ENCODE measurements around the gene PPDPF. TPM values are rescaled to one million over a fixed set of nuclear protein-coding genes. Genes with fewer than 3 reads are reported as not detected.
"Not testable (repeated sequence)": the region's sequence is repeated elsewhere in the genome, so short reads cannot be mapped to it uniquely, and the experiment has no call there.

PPDPF gene
- polyA plus RNA-seq, 4 donors, result 159 to 425 (median 233) TPM

DNA sequence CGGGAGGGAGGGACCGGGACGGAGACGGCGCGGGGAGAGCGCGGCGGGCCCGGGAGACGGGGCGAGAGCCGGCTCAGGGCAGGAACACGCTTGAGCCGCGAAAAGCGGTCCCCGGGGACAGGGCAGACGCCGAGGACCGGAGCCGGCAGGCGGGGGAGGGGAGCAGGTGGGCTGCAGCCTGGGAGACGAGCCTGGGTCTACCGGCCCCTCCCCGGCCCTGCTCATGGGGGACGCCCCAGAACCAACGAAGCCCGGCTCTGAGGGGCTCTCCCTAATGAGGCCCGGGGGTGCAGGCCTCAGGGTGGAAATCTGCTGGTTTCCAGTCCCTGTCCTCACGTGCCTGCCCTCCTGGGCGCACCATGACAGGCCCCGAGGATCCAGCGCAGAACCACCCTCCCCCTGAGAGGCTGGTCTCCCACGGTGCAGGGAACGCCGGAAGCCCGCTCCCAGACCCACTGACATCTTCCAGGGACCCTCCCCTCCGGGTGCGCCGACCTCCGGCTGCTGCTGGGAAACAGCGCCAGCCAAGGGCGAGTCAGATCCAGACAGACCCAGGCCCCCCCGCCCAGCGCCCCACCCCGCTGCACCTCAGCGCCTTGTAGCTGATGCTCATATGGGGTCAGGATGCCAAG is 21.1 kb upstream of the PPDPF start:
- no peak for DNase-seq (ENCODE audit: low read depth in 4 of 4, low spot score in 3 of 4)

DNA sequence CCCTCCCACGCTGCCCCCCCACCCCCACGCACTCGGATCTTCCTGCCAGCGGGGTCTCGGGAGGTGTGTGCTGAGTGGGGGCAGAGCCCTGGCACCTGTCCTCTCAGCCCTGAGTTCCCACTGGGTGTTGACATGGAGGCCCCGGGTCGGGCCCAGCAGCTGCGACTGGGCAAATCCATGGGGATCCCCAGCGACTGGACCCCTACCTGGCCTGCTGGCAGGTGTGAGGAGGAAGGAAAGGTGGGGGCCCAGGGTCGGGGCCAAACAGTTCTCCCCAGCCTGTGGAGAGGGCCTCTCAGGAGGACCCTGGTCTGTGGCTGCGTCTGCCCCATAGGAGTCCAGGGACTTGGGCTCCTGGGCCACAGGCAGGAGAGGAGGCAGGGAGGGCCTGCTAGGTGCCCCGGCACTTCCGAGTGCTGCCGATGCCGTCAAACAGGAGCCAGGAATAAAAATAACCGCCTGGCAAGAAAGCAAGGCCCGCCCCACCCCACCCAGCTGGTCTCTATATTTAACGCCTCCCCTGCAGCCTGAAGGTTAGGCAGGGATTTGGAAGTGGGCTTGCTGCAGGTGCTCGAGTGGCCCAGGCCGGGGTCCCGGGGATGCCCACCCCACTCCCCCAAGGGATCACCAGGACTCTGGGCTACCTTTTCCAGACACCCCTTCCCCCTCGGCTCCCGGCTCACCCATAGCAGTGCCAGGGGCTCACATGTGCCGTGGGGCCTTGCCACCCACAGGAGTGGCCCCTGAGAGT is 20.2 kb upstream of the PPDPF start:
- DNase-seq (ENCODE audit: low read depth in 4 of 4, low spot score in 3 of 4), result no peak

DNA sequence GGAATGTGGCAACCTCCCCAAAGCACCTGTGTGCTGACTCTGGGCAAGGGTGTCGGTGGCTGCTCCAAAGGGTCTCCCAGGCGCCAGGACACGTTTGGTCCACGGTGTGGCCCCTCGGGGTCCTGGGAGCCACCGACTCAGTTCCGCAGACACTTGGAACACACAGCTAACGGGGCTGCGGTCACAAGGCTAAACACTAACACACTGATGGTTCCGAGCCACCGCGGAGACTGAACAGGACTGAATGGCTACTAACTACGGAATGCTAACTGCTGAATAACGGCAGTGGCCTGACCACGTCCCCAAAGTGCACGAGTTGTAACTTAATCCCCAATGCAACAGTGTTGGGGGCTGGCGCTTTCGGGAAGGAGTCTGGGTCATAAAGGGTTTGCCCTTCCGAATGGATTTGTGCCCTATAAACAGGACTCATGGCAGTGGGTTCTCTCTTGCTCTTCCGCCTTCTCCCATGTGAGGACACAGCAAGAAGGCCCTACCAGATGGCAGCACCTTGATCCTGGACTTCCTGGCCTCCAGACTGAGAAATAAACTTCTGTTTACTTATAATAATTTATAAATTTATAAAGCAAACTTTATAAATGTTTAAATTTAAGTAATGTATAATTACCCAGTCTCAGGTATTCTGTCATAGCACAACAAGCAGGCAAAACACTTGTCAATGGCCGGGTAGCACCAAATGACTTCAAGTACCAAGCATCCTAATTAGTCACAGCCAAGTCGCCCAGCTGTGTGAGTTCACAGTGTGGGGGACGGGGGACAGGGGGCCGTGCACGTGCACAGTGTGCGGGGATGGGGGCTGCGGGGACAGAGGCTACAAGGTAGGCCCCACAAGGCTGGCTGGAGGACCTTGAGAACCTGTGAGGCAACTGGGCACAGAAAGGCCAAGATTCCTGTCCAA is 19.4 kb upstream of the PPDPF start:
- no peak for DNase-seq (ENCODE audit: low read depth in 4 of 4, low spot score in 3 of 4)

DNA sequence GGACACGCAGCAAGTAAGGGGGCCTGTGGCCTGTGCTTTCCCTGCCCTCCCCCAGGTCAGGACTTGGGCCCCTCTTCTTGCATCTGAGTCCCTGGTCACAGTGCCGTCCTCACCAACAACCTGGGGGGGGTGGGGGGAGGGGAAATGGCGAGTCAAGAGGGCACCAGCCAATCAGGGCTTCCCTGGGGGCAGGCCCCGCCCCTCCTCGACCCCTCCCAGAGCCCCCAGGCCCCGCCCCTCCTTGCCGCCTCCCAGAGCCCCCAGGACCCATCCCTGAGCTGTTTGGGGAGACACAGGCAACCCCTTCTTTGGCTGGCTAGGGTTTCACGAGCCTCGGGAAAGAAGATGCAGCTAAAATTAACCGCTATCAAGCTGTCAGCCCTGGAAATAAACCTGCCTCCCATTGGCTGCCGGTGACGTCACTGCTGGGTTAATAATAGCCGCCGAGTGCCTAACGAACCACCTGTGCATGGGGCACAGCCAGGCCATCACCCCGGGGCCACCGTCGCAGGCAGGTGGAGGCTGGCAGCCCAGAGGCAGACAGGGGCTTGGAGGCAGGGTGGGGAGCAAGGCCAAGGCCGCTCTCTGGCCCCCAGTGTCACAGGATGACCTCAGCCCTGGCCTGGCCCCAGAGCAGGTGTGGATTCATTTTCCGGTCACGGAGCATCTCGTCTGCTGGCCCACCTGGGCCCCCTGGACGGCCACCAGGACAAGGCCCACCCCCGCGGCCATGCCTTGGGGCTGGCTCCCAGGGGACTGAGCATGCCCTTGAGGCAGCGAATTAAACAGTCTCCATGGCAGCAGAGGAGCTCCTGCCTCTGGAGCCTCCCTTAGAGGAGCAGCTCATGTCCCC is 18.5 kb upstream of the PPDPF start:
- DNase-seq (ENCODE audit: low read depth in 4 of 4, low spot score in 3 of 4), result no peak

DNA sequence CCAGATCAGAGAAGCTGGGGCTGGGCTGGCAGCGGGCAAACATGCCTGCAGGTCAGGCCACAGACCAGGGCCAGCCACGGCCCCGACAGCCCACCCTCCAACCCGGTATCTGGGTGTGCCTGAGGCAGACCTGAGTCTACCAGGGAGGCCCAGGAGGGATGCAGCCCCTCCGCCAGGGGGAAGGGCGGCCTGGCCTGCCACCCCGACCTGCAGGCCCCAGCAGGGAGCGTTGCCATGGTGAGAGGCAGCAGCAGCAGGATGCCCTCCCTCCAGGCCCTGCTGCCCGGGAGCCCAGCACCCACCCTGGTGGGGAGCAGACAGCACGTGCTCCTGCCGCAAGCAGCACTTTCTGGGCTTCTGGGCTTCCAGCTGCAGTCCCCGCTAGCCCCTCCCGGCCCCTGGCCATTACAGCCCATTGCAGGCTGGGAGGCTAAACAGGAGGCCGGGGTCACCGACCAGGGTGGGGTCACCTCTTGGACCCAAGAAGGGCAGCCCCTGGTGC is 17.8 kb upstream of the PPDPF start:
- DNase-seq (ENCODE audit: low read depth in 4 of 4, low spot score in 3 of 4), result no peak

DNA sequence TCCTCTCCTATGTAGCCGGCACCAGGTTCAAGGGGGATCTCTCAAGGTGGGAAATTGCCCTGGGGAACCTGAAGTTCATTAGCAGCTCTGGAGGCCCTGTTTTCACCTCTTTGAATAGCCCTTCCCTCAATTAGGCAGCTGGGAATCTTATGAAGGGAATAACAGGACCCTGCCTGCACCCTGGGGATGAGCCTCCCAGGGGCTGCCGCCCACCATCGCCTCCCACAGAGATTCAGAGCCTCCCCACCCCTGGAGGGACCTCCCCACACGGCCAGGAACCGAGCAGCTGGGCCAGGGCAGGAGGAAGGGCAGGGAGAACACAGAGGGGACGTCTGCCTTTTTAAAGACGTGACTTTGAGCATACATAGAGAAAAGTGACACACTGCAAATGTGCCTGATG is 17.0 kb upstream of the PPDPF start:
- no peak for DNase-seq (ENCODE audit: low read depth in 4 of 4, low spot score in 3 of 4)

DNA sequence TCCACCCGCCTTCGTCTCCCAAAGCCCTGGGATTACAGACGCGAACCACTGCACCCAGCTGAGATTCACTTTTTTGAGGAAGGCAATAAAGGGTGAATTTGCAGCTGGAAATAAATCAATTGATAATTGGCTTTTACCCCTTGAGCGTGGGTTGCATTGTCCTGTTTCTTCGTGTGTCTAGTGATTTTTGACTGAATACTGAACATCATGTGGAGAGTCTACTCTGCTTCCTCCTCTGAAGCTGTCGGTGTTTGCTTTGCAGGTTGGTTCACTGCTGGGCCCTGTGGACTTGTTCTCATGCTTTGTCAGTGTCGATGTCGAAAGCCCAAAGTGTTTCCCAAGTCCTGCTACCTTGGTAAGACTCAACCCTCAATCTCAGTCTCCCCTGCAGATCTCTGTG is 15.9 kb upstream of the PPDPF start:
- DNase-seq (ENCODE audit: low read depth in 4 of 4, low spot score in 3 of 4), result no peak

DNA sequence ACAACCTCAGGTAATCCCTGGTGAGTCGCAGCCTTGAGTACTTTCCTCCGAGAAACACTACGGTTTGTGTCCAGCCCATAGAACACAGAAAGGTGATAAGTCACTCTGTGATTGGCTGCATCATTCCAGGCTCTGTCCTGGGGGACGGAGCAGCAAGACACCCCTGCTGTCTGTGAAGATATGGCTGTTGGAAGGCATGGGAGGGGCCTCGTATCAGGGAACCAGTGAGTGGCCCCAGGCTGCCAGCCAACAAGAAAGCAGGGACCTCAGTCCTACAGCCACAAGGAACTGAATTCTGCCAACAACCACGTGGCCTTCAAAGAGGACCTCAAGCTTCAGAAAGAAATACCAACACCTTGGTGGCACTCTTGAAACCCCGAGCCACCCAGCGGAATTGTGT is 15.3 kb upstream of the PPDPF start:
- DNase-seq (ENCODE audit: low read depth in 4 of 4, low spot score in 3 of 4), result no peak

DNA sequence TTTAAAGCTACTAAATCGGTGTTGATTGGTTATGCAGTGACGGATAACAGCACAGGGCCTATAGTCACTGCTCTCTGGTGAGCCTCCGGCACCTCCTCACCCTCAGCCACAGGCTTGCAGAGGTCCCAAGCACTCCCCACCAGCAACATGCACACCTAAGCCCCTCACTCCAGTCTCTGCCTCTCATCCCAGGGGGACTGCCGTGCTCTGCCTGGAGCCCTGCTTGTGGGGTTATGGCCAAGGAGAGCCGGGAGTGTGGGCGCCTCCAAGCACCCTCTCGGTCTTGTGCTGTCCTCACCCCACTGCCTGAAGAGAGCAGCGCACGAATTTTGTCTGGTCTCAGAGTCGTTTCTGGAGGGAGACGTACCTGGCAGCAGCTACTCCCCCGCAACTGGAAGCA is 14.8 kb upstream of the PPDPF start:
- no peak for DNase-seq (ENCODE audit: low read depth in 4 of 4, low spot score in 3 of 4)

DNA sequence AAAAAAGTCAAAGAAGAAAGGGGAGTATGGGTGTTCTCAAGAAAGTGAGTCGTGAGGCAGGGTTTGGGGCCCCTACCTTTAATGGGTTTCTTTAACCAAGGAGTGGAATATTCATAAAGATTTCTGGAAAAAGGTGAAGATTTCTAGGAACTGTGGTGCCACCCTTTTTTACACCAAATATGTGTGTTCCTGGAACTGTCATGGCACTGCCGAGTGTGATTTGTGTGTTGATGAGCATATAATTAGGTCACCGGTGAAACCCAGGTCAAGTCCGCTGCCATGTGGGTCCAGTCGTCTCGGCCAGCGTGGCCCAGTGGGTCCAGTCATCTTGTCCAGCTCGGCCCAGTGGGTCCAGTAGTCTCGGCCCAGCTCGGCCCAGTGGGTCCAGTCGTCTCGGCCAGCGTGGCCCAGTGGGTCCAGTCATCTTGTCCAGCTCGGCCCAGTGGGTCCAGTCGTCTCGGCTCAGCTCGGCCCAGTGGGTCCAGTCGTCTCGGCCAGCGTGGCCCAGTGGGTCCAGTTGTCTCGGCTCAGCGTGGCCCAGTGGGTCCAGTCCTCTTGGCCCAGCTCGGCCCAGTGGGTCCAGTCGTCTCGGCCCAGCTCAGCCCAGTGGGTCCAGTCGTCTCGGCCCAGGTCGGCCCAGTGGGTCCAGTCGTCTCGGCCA is 13.4 kb upstream of the PPDPF start:
- DNase-seq (ENCODE audit: low read depth in 4 of 4, low spot score in 3 of 4), result no peak

DNA sequence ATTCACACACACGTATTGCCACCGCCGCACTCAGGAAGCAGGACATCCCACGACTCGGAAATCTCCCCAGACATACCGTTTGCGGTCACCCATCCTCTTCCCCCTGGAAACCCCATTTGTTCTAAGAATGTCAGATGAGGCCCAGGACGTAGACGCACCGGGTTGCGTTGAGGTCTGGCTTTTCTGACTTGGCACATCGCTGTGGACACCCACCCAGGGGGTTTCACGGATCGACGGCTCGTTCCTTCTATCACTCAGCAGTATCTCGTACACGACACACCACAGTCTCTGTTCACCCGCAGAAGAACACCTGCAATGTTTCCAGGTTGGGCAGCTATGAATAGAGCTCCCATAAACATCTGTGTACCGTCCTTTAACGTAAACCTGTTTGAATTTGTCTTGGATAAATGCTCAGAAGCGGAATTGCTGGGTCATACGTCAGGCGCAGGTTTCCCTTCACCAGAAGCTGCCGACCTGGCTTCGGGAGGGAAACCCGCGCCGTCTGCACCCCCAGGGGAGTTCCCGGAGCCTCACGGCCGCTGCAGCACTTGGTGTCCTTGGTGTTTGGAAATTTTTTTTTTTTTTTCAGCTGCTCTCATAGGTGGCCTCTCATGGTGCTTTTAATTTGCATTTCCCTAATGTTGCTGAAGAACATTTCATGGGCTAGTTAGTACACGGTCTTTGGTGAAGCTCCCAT is 12.3 kb upstream of the PPDPF start:
- no peak for DNase-seq (ENCODE audit: low read depth in 4 of 4, low spot score in 3 of 4)

DNA sequence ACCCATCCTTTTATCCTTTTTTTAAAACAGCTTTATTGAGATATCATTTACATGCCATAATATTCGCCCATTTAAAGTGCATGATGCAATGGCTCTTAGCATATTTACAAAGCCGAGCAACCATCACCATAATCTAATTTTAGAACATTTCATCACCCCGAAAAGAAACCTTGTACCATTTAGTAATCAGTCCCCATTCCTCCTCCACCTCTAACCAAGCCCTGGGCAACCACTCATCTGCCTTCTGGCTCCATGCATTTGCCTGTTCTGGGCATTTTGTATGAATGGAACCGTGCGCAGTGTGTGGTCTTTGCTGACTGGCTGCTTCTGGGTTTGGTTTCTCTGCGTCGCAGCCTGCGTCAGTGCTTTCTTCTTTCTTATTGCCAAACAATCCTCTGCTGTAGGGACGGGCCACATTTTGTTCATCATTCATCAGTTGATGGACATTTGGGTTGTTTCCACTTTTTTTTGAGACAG is 11.4 kb upstream of the PPDPF start:
- no peak for DNase-seq (ENCODE audit: low read depth in 4 of 4, low spot score in 3 of 4)

DNA sequence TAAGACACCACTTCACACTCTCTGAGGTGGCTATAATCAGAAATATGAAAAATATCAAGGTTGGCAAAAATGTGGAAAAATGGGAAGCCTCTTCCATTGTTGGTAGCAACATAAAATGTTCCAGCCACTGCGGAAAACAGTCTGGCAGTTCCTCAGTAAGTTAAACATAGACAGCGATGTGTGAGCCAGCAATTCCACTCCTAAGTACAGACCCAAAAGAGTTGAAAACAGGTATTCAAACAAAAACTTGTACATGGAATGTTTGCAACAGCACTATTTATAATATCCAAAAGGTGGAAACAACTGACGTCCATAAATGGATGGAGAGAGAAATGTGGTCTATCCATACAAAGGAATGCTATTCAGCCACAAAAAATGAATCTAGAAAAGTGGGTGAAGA is 7.4 kb upstream of the PPDPF start:
- no peak for DNase-seq (ENCODE audit: low read depth in 4 of 4, low spot score in 3 of 4)

DNA sequence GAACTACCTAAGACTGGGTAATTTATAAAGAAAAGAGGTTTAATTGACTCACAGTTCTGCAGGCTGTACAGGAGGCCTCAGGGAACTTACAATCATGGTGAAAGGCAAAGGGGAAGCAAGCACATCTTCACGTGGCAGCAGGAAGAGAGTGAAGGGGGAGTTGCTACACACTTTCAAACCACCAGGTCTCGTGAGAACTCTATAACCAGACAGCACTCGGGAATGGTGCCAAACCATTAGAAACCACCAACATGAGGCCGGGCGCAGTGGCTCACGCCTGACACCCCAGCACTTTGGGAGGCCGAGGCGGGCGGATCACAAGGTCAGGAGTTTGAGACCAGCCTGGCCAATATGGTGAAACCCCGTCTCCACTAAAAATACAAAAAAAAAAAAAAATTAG is 6.0 kb upstream of the PPDPF start:
- not testable (repeated sequence) for DNase-seq (ENCODE audit: low read depth in 4 of 4, low spot score in 3 of 4)

DNA sequence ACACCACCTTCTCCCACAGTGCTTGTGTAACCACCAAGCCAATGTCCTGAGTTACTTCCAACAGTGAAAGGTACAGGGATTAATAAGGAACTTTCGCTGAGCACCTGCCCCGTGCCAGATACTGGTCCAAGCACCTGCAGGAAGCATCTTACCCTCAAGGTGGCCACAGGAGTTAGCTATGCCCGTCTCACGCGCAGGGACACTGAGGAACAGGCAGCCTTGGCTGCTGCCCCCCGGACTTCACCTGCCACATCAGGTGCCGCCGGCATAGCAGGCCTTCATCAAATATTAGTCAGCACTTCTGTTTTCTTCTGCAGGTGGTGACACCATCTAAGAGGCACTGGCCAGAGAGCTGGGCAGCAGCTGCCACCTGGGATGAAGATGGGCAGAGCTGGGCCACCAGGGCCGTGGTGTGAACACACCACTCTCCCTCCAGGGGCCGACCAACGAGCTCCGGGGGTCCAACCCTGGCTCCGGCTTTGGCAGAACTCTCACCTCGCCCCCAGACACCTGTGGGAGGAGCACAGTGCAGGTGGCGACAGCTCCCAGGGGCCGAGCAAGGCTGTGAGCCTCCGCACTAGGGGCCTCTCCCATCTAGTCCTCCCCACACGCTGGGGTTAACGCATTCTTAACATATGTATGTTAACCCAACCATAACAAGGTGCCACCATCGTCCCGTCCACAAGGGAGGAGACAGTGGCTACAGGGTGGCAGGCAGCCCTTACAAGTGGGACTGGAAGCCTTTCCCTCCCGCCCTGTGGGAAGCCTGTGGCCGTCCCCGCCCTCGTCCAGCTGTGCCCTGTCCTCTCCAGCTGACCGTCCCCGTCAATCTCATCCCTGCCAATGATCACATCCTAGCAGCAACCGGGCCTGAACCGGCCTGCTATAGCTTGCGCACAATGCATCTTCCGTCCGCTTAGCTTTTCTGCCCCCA is 2.9 kb upstream of the PPDPF start:
- DNase-seq (ENCODE audit: low read depth in 4 of 4, low spot score in 3 of 4), result no peak

DNA sequence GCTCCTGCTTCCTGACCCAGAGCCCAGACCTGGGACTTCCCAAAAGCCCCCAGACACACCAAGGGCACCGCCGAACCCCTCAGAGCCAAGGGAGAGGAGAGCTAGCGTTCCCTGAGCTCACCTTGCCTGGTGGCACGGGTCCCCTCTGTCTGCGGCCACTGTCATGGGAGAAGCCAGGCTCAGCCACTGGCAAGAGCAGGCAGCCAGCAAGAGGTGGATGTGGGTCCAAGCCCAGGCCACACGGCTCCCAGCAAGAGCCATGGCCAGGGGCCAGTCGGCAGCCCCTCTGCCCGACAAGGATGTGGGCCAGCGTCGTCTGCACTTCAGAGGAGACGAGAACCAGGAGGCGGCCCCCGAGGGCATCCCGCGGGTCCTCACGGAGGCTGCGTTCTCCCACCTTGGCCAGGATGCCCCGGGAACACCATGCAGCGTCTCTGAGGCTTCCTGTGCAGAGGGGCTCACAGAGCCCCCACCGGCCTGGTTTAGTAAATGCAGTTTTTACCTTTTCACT is 2.2 kb upstream of the PPDPF start:
- no peak for DNase-seq (ENCODE audit: low read depth in 4 of 4, low spot score in 3 of 4)

DNA sequence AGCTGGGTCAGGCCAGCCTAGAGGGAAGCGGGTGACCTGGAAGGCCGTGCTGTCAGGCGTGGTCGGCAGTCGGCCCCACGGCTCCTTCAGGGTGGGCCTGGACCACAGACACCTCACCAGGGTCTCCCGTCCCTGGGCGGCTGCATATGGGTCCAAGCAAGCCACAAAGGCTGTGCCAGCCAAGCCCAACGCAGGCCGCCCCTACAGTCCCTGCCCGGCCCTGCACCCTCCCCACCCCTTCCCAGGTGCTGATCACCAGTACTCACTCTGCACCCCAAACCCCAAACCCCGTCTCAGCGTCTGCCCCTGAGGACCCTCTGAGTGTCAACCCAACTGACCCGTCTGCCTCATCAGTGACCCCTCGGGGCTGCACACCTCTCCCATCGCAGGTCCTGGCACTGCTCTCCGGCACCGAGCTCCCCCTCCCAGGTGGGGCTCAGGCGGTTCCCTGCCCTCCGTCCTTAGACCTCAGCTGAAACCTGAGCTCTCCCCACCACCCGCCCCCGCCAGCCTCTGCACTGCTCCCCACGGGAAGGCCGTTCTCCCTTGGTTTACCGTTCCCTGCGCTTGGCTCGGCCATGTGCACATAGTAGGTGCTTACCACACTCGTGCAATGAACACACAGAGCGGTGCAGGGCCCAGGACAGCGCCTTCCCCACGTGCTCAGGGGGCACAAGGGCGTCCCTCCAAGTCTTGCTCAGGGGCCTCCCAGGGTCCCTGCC is 1.5 kb upstream of the PPDPF start:
- DNase-seq (ENCODE audit: low read depth in 4 of 4, low spot score in 3 of 4), result no peak
